Measurements from ENCODE around the gene ADK. TPM values are rescaled to one million over a fixed set of nuclear protein-coding genes. Genes with fewer than 3 reads are reported as not detected.
A peak's percentile ranks its signal among the peaks of the same experiment; 100 is the strongest.

Gene ADK
- polyA plus RNA-seq, 1 donor from 2014 or later: 196 TPM

GRCh38 chr10:74752371-74753040 is 601.5 kb downstream of the ADK start:
- Mint-ChIP-seq H3K27ac (no peak overlapping the region), H3K36me3 (peaks cover 2% of the 10 kb centered on the region), H3K27me3 (no peaks in the 10 kb centered on the region), H3K4me1 (peaks cover 5 to 9% (median 8%) of the 10 kb centered on the region in 3 donors), H3K4me3 (peak overlapping the region in 1 of 4 donors; percentile 24), H3K9me3 (no peaks in the 10 kb centered on the region)

GRCh38 chr10:74753442-74754211 is 602.6 kb downstream of the ADK start:
- no peak overlapping the region for H3K4me3 Mint-ChIP-seq
- H3K27me3 Mint-ChIP-seq: no peaks in the 10 kb centered on the region
- H3K36me3 Mint-ChIP-seq: peaks cover 2% of the 10 kb centered on the region
- H3K4me1 Mint-ChIP-seq: peaks cover 5 to 9% (median 8%) of the 10 kb centered on the region in 3 donors
- H3K27ac Mint-ChIP-seq: no peak overlapping the region
- no peaks in the 10 kb centered on the region for H3K9me3 Mint-ChIP-seq

GRCh38 chr10:74754381-74754821 is 603.4 kb downstream of the ADK start:
- Mint-ChIP-seq H3K27me3 (no peaks in the 10 kb centered on the region), H3K4me1 (peaks cover 5 to 9% (median 8%) of the 10 kb centered on the region in 3 donors), H3K9me3 (no peaks in the 10 kb centered on the region), H3K27ac (no peak overlapping the region), H3K36me3 (peaks cover 2% of the 10 kb centered on the region), H3K4me3 (no peak overlapping the region)

- H3K27me3 Mint-ChIP-seq: no peaks in the 10 kb centered on the region
- peaks cover 2% of the 10 kb centered on the region for H3K36me3 Mint-ChIP-seq
- peak overlapping the region in 1 of 3 donors; percentile 54 for H3K27ac Mint-ChIP-seq
- H3K4me3 Mint-ChIP-seq: no peak overlapping the region
- no peaks in the 10 kb centered on the region for H3K9me3 Mint-ChIP-seq
- H3K4me1 Mint-ChIP-seq: peaks cover 5 to 9% (median 7%) of the 10 kb centered on the region in 3 donors
Measured at GRCh38 chr10:74755273-74755672, 604.3 kb downstream of the ADK start.

Other genes with a start within 250 kb of the ADK start
- gene PLAU, start 240.1 kb upstream of the ADK start, polyA plus RNA-seq: not detected
- 44.2 TPM for gene VCL, start 153.1 kb upstream of the ADK start, polyA plus RNA-seq
- 28.1 TPM for gene AP3M1, start 393 bp upstream of the ADK start, polyA plus RNA-seq

Measured in IgD-negative memory B cell (primary cell).